Mesenchymal stem cell (in vitro differentiated cells and primary cell): Measurements from ENCODE around the gene ZNF396. TPM values are rescaled to one million over a fixed set of nuclear protein-coding genes. Genes with fewer than 3 reads are reported as not detected.

Source experiments
- DNase-seq: peaks from one replicate; pipeline ENCODE4 v3.0.0-alpha.2; 2013
- H2AFZ ChIP-seq: one replicate; pipeline ENCODE4 v1.6.1; 2013; ENCODE audit warnings: low read depth, mild to moderate bottlenecking, control low read depth, inconsistent platforms, low read length, moderate library complexity
- H2AK5ac ChIP-seq: 2 replicates; pipeline ENCODE4 v1.6.1; 2013; ENCODE audit warnings: low read length, moderate library complexity, mild to moderate bottlenecking, inconsistent platforms; ENCODE audit not compliant: severe bottlenecking
- H2BK120ac ChIP-seq: one replicate; pipeline ENCODE4 v1.6.1; 2013; ENCODE audit warnings: low read depth, mild to moderate bottlenecking, inconsistent platforms, low read length, moderate library complexity
- H2BK12ac ChIP-seq, 2 experiments: one replicate each; pipeline ENCODE4 v1.6.1; 2013; ENCODE audit warnings: inconsistent platforms in 2 of 2, low read length in 2 of 2, mild to moderate bottlenecking in 2 of 2, moderate library complexity in 2 of 2, control low read depth in 1 of 2
- H2BK15ac ChIP-seq: one replicate; pipeline ENCODE4 v1.6.1; 2013; ENCODE audit warnings: mild to moderate bottlenecking, low read depth, inconsistent platforms; ENCODE audit not compliant: poor library complexity, severe bottlenecking
- H2BK5ac ChIP-seq: 2 replicates; pipeline ENCODE4 v1.6.1; 2013; ENCODE audit warnings: low read depth, mild to moderate bottlenecking, low read length, control low read depth, inconsistent platforms; ENCODE audit not compliant: poor library complexity, severe bottlenecking
- H3K14ac ChIP-seq, 2 experiments: one replicate each; pipeline ENCODE4 v1.6.1; 2013; ENCODE audit warnings: inconsistent platforms in 2 of 2, low read length in 2 of 2, control low read depth in 1 of 2, mild to moderate bottlenecking in 1 of 2, moderate library complexity in 1 of 2
- H3K18ac ChIP-seq, 2 experiments: one replicate each; pipeline ENCODE4 v1.6.1; 2013; ENCODE audit warnings: inconsistent platforms in 2 of 2, low read length in 2 of 2, control low read depth in 1 of 2, low read depth in 1 of 2, mild to moderate bottlenecking in 1 of 2
- H3K23ac ChIP-seq, 2 experiments: one replicate each; pipeline ENCODE4 v1.6.1; 2013; ENCODE audit warnings: inconsistent platforms in 2 of 2, low read length in 2 of 2, mild to moderate bottlenecking in 2 of 2, moderate library complexity in 2 of 2, control low read depth in 1 of 2
- H3K27ac ChIP-seq: 2 replicates; pipeline ENCODE4 v1.5.1; 2013; ENCODE audit warnings: mild to moderate bottlenecking, moderate library complexity, low read length, control low read depth, inconsistent platforms; ENCODE audit not compliant: poor library complexity, severe bottlenecking
- H3K27me3 ChIP-seq, 2 experiments: 2 replicates each; pipeline versions ENCODE4 v1.6.1 to v1.7.0; 2013; ENCODE audit warnings: low read length in 2 of 2, mild to moderate bottlenecking in 2 of 2, moderate library complexity in 2 of 2, control low read depth in 1 of 2, inconsistent platforms in 1 of 2; ENCODE audit not compliant: control insufficient read depth in 1 of 2, insufficient read depth in 1 of 2
- H3K36me3 ChIP-seq, 2 experiments: 2 replicates each; pipeline versions ENCODE4 v1.6.1 to v1.7.0; 2013; ENCODE audit warnings: low read length in 2 of 2, control low read depth in 1 of 2, inconsistent platforms in 1 of 2, low read depth in 1 of 2, mild to moderate bottlenecking in 1 of 2; ENCODE audit not compliant: insufficient read depth in 2 of 2, control insufficient read depth in 1 of 2
- H3K4ac ChIP-seq, 2 experiments: one replicate each; pipeline ENCODE4 v1.6.1; 2013; ENCODE audit warnings: inconsistent platforms in 2 of 2, low read length in 2 of 2, mild to moderate bottlenecking in 2 of 2, moderate library complexity in 2 of 2, control low read depth in 1 of 2, low read depth in 1 of 2
- H3K4me1 ChIP-seq: 2 replicates; pipeline ENCODE4 v1.6.1; 2013; ENCODE audit warnings: low read depth, low read length, control low read depth; ENCODE audit not compliant: control insufficient read depth, insufficient read depth
- H3K4me2 ChIP-seq: 2 replicates; pipeline ENCODE4 v1.6.1; 2013; ENCODE audit warnings: low read length, mild to moderate bottlenecking, inconsistent platforms; ENCODE audit not compliant: poor library complexity, severe bottlenecking
- H3K4me3 ChIP-seq, 2 experiments: 2 replicates each; pipeline versions ENCODE4 v1.5.1 to v1.7.0; 2013; ENCODE audit warnings: low read length in 2 of 2, mild to moderate bottlenecking in 2 of 2, control low read depth in 1 of 2, low read depth in 1 of 2; ENCODE audit not compliant: insufficient read depth in 1 of 2
- H3K79me1 ChIP-seq: replicated peaks from 2 replicates; pipeline ENCODE4 v1.6.1; 2013; ENCODE audit warnings: mild to moderate bottlenecking, control low read depth, low read length, inconsistent platforms; ENCODE audit not compliant: poor library complexity, severe bottlenecking
- H3K9ac ChIP-seq: 2 replicates; pipeline ENCODE4 v1.7.0; 2013; ENCODE audit warnings: mild to moderate bottlenecking, low read length, moderate library complexity
- H3K9me3 ChIP-seq: 2 replicates; pipeline ENCODE4 v1.7.0; 2013; ENCODE audit warnings: mild to moderate bottlenecking, low read length; ENCODE audit not compliant: control insufficient read depth
- H4K8ac ChIP-seq: one replicate; pipeline ENCODE4 v1.6.1; 2013; ENCODE audit warnings: inconsistent platforms, mild to moderate bottlenecking, low read length, moderate library complexity
- H4K91ac ChIP-seq: one replicate; pipeline ENCODE4 v1.6.1; 2013; ENCODE audit warnings: mild to moderate bottlenecking, low read length, inconsistent platforms
- WGBS: methylation state at CpG from one replicate; pipeline ENCODE4 v1.1.7; 2013; ENCODE audit warnings: mixed read lengths; 5-methylcytosine and 5-hydroxymethylcytosine counted together
- polyA plus RNA-seq, 2 experiments: library from polyadenylated mRNA; stranded (reverse); fragments of 200-250 nt; gene quantifications; one replicate each; pipeline ENCODE4 v1.2.3, GENCODE V29; 2013

ZNF396 gene
- 1.1 TPM for polyA plus RNA-seq (2013, experiment 1 of 2)
- 1.2 TPM for polyA plus RNA-seq (2013, experiment 2 of 2)

DNA sequence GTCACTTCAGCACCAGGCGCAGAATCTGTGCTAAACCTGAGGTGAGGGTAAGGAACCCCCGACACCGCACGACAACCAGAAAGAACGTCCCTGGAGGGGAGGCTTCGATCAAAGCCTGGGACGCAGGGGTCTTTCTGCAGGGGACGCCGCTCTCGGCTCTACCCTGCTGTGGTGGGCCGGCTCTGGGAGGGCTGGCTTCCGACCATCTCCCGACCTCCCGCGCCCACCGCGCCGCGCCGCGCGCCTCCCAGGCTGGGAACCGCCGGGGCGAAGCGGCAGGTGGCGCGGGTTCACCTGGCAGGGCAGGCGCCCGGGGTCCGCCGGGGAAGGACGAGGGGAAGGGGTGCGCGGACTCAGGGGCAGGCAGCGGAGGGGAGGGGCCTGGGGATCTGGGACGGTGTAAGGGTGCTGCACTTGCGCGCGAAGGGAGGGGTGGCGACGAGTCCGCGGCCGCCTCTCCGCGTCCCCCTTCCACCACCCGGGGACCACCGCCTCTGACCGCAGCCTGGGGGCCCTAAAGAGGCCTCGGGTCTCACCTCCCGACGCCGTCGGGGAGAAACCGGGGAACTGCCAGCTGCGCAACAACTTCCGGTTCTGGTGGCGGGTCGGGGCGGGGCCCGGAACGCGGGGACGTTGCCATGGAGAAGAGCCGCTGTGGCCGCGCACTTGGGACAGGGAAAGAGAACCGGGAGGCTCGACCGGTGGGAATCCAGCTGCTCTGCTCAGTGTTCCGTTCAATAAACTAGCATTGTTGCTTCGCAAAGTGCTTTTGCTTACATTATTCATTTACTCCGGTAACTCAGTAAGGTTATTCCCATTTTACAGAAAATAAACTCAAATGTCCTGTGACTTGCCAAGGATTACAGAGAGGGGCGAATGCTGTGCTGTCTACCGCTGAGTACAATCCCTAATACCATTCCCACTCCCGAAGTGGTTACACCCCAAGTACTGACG, at the start of gene ZNF396:
ZNF396 (minus strand) TSS at position 596 of the 954 bp plus-strand sequence. CDS start 3,045 bp downstream, outside the sequence.
- WGBS, result 4% methylated on average over 67 of the region's 78 CpGs

DNA sequence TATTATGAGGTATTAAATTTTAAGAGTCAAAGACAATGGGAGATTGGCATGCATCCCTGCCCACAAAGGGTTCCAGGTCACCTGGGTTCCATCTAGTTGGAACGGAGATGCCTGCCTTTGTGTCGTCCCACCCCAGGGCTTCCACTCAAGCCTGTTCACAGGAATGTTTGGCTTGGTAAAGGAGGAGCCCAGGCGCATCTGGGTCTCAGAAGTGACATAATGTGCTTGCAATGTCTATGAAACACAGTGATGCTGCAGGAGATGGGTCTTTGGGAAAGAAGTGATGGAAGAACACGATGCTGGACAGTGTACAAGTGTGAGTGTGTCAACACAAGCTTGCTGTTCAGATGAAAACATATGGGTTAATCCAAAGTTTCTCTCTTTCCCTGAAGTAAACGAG, 49.6 kb upstream of the ZNF396 start:
- Histone ChIP-seq H3K9ac (no peak overlapping the region), H3K14ac (no peak overlapping the region), H2BK5ac (no peak overlapping the region), H4K91ac (no peak overlapping the region), H3K4ac (no peak overlapping the region), H2AFZ (no peak overlapping the region), H3K4me1 (no peaks in the 10 kb centered on the region), H3K9me3 (no peaks in the 10 kb centered on the region), H4K8ac (no peak overlapping the region), H3K23ac (no peak overlapping the region), H3K27me3 (no peaks in the 10 kb centered on the region), H2BK15ac (no peak overlapping the region), H2BK120ac (no peak overlapping the region), H3K36me3 (no peaks in the 10 kb centered on the region), H3K79me1 (no peaks in the 10 kb centered on the region), H3K4me3 (no peak overlapping the region), H2AK5ac (no peak overlapping the region), H3K27ac (no peak overlapping the region), H3K4me2 (no peak overlapping the region), H3K18ac (no peak overlapping the region), H2BK12ac (no peak overlapping the region)
- DNase-seq, result no peak
- whole genome bisulfite sequencing, result 88% methylated on average over 5 of the region's 5 CpGs

More for the DNA sequence above, at the start of gene ZNF396:
- H3K23ac ChIP-seq, result peak within 1 kb of the TSS in 1 of 2 experiments; percentile 90
- peaks cover 0 to 4% of the 10 kb centered on the region in 2 experiments for H3K36me3 ChIP-seq
- no peak within 1 kb of the TSS for H2AK5ac ChIP-seq
- H2AFZ ChIP-seq, result peak within 1 kb of the TSS; percentile 99
- H2BK120ac ChIP-seq, result peak within 1 kb of the TSS; percentile 66
- H3K27me3 ChIP-seq, result peaks cover 12 to 17% of the 10 kb centered on the region in 2 experiments
- H4K8ac ChIP-seq, result peak within 1 kb of the TSS; percentile 96
- peak; percentile 73 for DNase-seq
- H3K27ac ChIP-seq, result no peak within 1 kb of the TSS
- H3K4ac ChIP-seq, result peak within 1 kb of the TSS; percentile 1 to 59
- H3K18ac ChIP-seq, result peak within 1 kb of the TSS; percentile 25 to 88
- H2BK15ac ChIP-seq, result peak within 1 kb of the TSS; percentile 20
- peak within 1 kb of the TSS; percentile 76 for H3K9ac ChIP-seq
- H3K4me1 ChIP-seq, result peaks cover 7% of the 10 kb centered on the region
- no peak within 1 kb of the TSS for H2BK5ac ChIP-seq
- H3K9me3 ChIP-seq, result no peaks in the 10 kb centered on the region
- peak within 1 kb of the TSS in 1 of 2 experiments; percentile 51 for H3K14ac ChIP-seq
- H3K79me1 ChIP-seq, result peaks cover 5% of the 10 kb centered on the region
- peak within 1 kb of the TSS; percentile 91 for H4K91ac ChIP-seq
- peak within 1 kb of the TSS; percentile 79 to 81 for H3K4me3 ChIP-seq
- peak within 1 kb of the TSS in 1 of 2 experiments; percentile 24 for H2BK12ac ChIP-seq
- peak within 1 kb of the TSS; percentile 98 for H3K4me2 ChIP-seq

DNA sequence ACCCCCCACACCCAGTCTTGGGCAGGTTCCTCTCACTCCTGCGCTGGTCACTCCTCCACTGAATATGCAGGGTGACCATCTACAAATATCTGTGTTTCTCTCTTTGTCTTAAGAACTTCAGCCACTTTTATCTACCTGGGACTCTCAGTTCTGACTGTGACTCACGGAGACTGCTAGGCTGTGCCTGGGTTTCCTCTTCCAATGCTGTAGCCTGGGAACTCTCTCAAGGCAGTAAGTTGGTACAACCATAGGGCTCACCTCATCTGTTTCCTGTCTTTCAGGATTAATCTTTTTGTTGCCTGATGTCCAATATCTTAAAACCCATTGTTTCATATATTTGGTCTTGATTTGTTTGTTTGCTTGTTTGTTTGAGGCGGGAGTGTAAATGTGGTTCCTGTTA, 47.2 kb upstream of the ZNF396 start:
- Histone ChIP-seq H3K23ac (no peak overlapping the region), H2BK120ac (no peak overlapping the region), H3K4me1 (no peaks in the 10 kb centered on the region), H3K18ac (no peak overlapping the region), H2BK12ac (no peak overlapping the region), H3K27me3 (no peaks in the 10 kb centered on the region), H3K9me3 (peaks cover under 1% of the 10 kb centered on the region), H3K4me2 (no peak overlapping the region), H3K4ac (no peak overlapping the region), H3K14ac (no peak overlapping the region), H2BK15ac (no peak overlapping the region), H3K9ac (no peak overlapping the region), H2AK5ac (no peak overlapping the region), H4K91ac (no peak overlapping the region), H3K79me1 (no peaks in the 10 kb centered on the region), H3K36me3 (no peaks in the 10 kb centered on the region), H3K4me3 (no peak overlapping the region), H4K8ac (no peak overlapping the region), H2BK5ac (no peak overlapping the region), H2AFZ (no peak overlapping the region), H3K27ac (no peak overlapping the region)
- WGBS, result 86% methylated on average over 2 of the region's 3 CpGs
- DNase-seq, result no peak

DNA sequence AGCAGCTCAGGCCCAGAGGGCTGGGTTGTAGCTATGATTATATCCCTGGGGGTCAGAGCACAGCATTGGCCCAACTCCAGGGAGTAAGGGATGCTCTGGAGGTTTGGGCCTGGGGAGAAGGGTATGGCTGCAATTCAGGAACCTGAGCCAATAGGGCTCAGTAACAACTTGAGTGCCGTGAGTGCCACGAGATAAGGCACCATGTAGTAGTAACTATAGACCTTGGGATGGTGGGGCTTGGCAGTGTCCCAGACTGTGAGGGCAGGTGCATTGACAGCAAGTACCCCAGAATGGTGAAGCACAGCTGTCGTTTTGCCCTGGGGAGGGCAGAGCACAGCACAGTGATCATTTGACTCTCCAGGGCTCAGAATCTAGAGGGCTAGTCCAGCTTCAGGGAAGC, 45.1 kb upstream of the ZNF396 start:
- no peak overlapping the region for H4K91ac ChIP-seq
- no peak overlapping the region for H3K4me3 ChIP-seq
- no peak overlapping the region for H3K9ac ChIP-seq
- H2BK12ac ChIP-seq, result no peak overlapping the region
- peaks cover 7% of the 10 kb centered on the region for H3K9me3 ChIP-seq
- H2BK15ac ChIP-seq, result no peak overlapping the region
- H3K36me3 ChIP-seq, result no peaks in the 10 kb centered on the region
- H3K18ac ChIP-seq, result no peak overlapping the region
- H2AFZ ChIP-seq, result no peak overlapping the region
- WGBS, result 75% methylated on average over 3 of the region's 3 CpGs
- no peaks in the 10 kb centered on the region for H3K4me1 ChIP-seq
- H4K8ac ChIP-seq, result no peak overlapping the region
- no peak overlapping the region for H3K4ac ChIP-seq
- H3K23ac ChIP-seq, result no peak overlapping the region
- H3K14ac ChIP-seq, result no peak overlapping the region
- H2BK5ac ChIP-seq, result no peak overlapping the region
- no peak overlapping the region for H2BK120ac ChIP-seq
- no peak overlapping the region for H3K27ac ChIP-seq
- no peaks in the 10 kb centered on the region for H3K27me3 ChIP-seq
- H3K79me1 ChIP-seq, result no peaks in the 10 kb centered on the region
- H2AK5ac ChIP-seq, result no peak overlapping the region
- DNase-seq, result no peak
- no peak overlapping the region for H3K4me2 ChIP-seq
